NCI-H774 (cell line): ENCODE results near the gene HACL1.
A peak's percentile ranks its signal among the peaks of the same experiment; 100 is the strongest.
"Not testable (repeated sequence)": the region's sequence is repeated elsewhere in the genome, so short reads cannot be mapped to it uniquely, and the experiment has no call there.

Experiments used
- DNase-seq: peaks from one replicate; lab custom pipeline; 2025; lab: John Stamatoyannopoulos, UW

HACL1 gene

GRCh38 chr3:15579051-15579450 is 22.3 kb downstream of the HACL1 start:
- no peak for DNase-seq

- DNase-seq = no peak
Measured at GRCh38 chr3:15578289-15578867, 23.0 kb downstream of the HACL1 start.

- no peak for DNase-seq
Measured at GRCh38 chr3:15576475-15576874, 24.9 kb downstream of the HACL1 start.

- DNase-seq = no peak
Measured at GRCh38 chr3:15575446-15575845, 25.9 kb downstream of the HACL1 start.

GRCh38 chr3:15572138-15572537 is 29.2 kb downstream of the HACL1 start:
- no peak for DNase-seq

- DNase-seq = no peak
Measured at GRCh38 chr3:15563190-15563589, 38.2 kb downstream of the HACL1 start.

- no peak for DNase-seq
Measured at GRCh38 chr3:15562560-15562959, 38.8 kb downstream of the HACL1 start.

- DNase-seq = no peak
Measured at GRCh38 chr3:15558581-15558980, 42.8 kb downstream of the HACL1 start.

GRCh38 chr3:15557511-15557946 is 43.8 kb downstream of the HACL1 start:
- peak; percentile 45 for DNase-seq

- no peak for DNase-seq
Measured at GRCh38 chr3:15556512-15556911, 44.9 kb downstream of the HACL1 start.

- no peak for DNase-seq
Measured at GRCh38 chr3:15553749-15554148, 47.6 kb downstream of the HACL1 start.

- no peak for DNase-seq
Measured at GRCh38 chr3:15551902-15552301, 49.5 kb downstream of the HACL1 start.

GRCh38 chr3:15549846-15550245 is 51.5 kb downstream of the HACL1 start:
- no peak for DNase-seq

- DNase-seq = no peak
Measured at GRCh38 chr3:15542614-15543013, 58.8 kb downstream of the HACL1 start.

GRCh38 chr3:15541371-15541770 is 60.0 kb downstream of the HACL1 start:
- no peak for DNase-seq

- no peak for DNase-seq
Measured at GRCh38 chr3:15539066-15539465, 62.3 kb downstream of the HACL1 start.

- DNase-seq = no peak
Measured at GRCh38 chr3:15538345-15538744, 63.0 kb downstream of the HACL1 start.

- no peak for DNase-seq
Measured at GRCh38 chr3:15536856-15537255, 64.5 kb downstream of the HACL1 start.

- no peak for DNase-seq
Measured at GRCh38 chr3:15535732-15536131, 65.6 kb downstream of the HACL1 start.

- not testable (repeated sequence) for DNase-seq
Measured at GRCh38 chr3:15532614-15533013, 68.8 kb downstream of the HACL1 start.

GRCh38 chr3:15531346-15531745 is 70.0 kb downstream of the HACL1 start:
- no peak for DNase-seq

- DNase-seq = no peak
Measured at GRCh38 chr3:15528854-15529537, 72.4 kb downstream of the HACL1 start.

- DNase-seq = no peak
Measured at GRCh38 chr3:15527031-15527459, 74.3 kb downstream of the HACL1 start.

- DNase-seq = no peak
Measured at GRCh38 chr3:15525790-15526189, 75.6 kb downstream of the HACL1 start.
